Activated CD8-positive, alpha-beta memory T cell treated with anti-CD3 and anti-CD28 coated beads for 36 hours (primary cell): ENCODE data around the gene LRRC28. TPM values are rescaled to one million over a fixed set of nuclear protein-coding genes. Genes with fewer than 3 reads are reported as not detected.

ENCODE experiments used
- CTCF ChIA-PET: fragments of 350-600 bp; sonication (Branson Sonifier 250); formaldehyde crosslinking; loops from one replicate; lab custom pipeline; 2021; ENCODE audit warnings: antibody characterized with exemption; lab: Charles Lee
- POLR2A ChIA-PET: fragments of 350-600 bp; sonication (Branson Sonifier 250); formaldehyde crosslinking; loops from one replicate; lab custom pipeline; 2021; ENCODE audit warnings: antibody characterized with exemption; lab: Charles Lee
- total RNA-seq, 2 experiments: library from RNA; stranded (reverse); gene quantifications; one replicate each; pipeline ENCODE4 v1.2.3, GENCODE V29; 2021

LRRC28 gene
- total RNA-seq, 2 experiments from 2014 or later: 17.0 to 17.6 TPM

DNA sequence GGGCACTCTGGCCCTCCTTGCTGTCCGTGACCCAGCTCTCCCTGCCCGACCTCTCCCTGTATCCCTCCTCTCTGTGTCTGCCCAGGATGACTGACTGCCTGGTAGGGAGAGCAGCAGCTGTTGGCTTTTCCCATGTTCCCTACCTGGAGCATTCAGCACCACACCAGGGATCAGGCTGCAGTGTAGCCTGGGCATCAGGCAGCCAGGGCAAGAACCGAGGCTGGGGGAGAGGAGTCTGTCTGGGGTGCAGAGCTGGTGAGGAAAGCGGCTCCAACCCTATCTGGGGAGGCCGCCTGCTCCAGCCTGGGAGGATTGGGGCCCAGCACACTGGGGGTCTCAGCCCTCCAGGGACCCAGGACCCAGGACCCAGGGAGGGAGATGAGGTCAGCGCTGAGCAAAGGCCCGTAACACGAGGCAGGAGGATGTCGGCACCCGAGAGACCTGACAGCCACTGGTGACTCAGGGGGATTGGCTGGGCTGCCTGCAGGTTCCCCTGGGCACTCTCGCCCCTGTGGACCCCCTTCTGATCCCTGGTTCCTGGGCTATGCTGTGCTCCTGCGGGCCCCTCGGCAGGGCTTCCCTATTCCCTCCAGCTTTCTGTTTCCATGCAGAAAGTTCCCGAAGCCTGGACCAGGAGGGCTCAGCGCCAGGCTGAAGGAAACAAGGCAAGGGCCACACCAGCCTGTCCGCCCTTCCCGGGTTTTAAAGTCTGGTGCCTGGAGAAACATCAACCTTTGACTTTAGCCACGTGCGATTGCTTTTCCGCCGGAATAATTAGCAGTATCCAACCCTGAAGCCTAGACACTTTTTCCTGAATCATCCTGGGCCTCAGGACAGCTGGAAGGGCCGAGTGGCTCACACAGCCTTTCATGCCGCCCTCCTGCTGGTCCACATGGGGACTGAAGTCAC lies 186.3 kb downstream of the LRRC28 start:
- ChIA-PET CTCF (no interaction called here), POLR2A (no interaction called here)

DNA sequence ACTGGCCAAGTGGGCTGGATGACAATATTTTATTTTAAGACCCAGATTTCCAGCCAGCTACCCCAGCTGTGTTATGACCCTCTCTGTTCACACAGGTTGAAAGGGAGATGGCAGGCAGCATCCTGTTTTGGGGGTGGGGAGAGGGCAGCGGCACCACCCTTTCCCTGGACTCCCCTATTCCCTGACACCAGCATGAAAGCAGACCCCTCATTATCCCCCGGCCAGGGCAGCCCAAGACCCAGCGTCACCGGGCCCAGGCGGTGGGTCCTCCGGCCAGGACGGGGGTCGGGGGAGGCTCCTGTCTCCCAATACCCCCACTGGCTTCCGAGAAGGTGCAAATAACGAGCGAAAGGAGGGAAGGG lies 186.9 kb downstream of the LRRC28 start:
- ChIA-PET POLR2A (interaction anchor here (0.6 kb wide), 1 partner anchor 123 kb away, joined by 4 read pairs; no protein-coding TSS in a partner anchor), CTCF (no interaction called here)

DNA sequence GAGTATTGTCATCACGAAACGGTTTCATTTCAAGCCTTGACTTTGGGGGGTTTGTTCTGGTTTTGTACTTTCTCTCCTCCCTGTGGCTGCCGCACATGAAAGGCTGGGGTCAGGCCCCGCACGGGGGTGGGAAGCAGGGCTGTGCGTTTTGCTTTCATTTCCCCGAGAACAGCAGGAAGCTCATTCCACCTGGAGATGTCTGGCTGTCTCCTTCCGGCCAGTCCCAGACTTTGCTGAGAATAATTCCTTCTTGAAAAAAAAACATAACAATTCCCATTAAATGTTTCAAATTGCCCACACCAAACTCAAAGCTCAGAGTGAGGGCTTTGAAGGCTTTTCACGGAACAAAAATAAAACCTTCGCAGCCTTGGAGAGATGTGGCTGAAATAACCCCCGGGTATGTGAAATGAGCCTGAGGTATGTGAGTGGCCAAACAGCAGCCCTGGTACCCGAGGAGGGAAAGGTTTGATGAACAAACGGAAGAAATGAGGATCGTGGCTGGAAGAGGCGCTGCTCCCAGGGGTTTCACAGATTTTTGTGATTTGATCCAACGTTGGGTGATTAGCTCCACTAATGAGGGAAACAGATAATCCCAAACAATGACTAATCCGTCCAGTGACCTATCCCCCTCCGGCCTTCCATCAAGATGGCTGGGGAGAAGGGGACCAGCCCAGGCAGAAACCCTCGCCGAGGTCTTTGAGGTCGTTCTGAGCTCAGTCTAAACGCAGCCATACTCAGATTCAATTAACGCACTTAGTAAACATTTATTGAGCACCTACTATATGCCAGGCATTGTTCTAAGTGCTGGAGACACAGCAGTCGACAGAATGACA lies 187.6 kb downstream of the LRRC28 start:
- CTCF ChIA-PET: no interaction called here

DNA sequence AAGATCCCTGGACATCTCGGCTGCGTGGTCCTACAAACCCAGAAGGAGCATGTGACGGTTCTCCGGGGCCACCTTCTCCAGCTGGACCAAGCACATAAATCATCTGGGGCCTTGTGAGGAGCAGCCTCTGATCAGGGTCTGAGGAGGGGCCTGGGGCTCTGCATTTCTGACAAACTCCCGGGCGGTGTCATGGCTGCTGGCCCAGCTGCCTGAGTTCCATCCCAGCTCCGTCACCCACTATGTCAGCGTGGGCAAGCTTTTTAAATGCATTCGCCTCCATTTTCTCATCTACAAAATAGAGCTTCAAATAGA lies 188.2 kb downstream of the LRRC28 start:
- ChIA-PET POLR2A (no interaction called here), CTCF (no interaction called here)

More for the DNA sequence above, 187.6 kb downstream of the LRRC28 start:
- POLR2A ChIA-PET: interaction anchor here (0.6 kb wide), 1 partner anchor 123 kb away, joined by 4 read pairs; no protein-coding TSS in a partner anchor

DNA sequence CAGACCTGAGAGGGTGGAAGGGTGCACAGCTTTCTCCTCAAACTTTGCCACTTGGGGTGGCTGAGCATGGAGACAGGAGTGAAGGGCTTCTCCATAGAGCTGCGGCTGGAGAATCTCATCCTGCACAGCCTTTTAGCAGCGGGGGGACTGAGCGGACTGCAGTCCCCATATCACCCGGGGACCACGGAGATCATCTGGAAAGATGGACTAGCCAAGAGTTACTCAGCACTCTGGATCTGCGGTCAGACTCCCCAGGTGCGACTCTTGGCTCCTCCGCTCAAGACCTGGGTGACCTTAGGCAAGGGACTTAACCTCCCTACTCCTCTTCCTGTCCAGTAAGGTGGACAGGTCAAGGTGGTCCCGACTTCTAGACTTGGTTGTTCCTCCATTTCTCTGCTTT lies 188.7 kb downstream of the LRRC28 start:
- ChIA-PET CTCF (no interaction called here), POLR2A (no interaction called here)

Other genes starting within 250 kb of the LRRC28 start
- gene PGPEP1L, start 243.7 kb upstream of the LRRC28 start, total RNA-seq: not detected
- 1 to 10 TPM; 1.0 to 1.2 TPM for gene SYNM, start 146.4 kb upstream of the LRRC28 start, total RNA-seq
- 1 to 10 TPM; 2.1 to 2.2 TPM for gene TTC23, start 1.9 kb upstream of the LRRC28 start, total RNA-seq